ENCODE data around the gene FGF14. TPM values are rescaled to one million over a fixed set of nuclear protein-coding genes. Genes with fewer than 3 reads are reported as not detected.

Gene FGF14
- polyA plus RNA-seq, 1 of the 3 experiments (the other 2 are of a cell fraction) = 0.20 TPM

DNA sequence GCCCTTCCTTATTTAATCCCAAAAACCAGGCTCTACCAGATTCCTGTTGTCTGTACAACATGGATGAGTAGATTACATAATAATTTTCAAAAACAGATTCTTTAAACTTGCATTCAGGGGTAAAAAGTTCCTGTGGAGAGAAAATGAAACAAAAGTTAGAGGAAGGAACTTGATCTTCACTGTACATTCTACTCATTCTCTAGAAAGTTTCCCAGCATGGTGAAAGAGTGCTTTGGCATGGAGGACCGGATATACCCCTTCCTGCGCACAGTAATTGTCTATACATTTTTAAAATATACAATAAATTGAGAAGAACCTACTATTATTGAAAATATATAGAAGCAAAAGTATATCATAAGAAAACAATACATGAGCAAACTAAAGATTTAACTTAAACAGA, 675.2 kb downstream of the FGF14 start:
- H3K36me3 ChIP-seq (replicated peaks in 1 of 2; ENCODE audit: control insufficient read depth in 1 of 2, insufficient read depth in 2 of 2, low read length in 1 of 2) = peaks cover 26 to 27% of the 10 kb centered on the region in 2 experiments
- no peak overlapping the region for H3K27ac ChIP-seq (ENCODE audit: low read depth in 2 of 2, low read length in 1 of 2)
- ChIA-PET POLR2A (no interaction called here), CTCF (interaction anchor here (1.8 to 2.6 kb wide), 2 partner anchors 11 to 32 kb away, joined by 5 to 10 read pairs; no protein-coding TSS in a partner anchor)
- H2AFZ ChIP-seq (ENCODE audit: low read depth) = no peak overlapping the region
- no peak overlapping the region for H3K9ac ChIP-seq
- no peaks in the 10 kb centered on the region for H3K27me3 ChIP-seq (ENCODE audit: insufficient read depth)
- TF ChIP-seq REST (IDR thresholded peaks at IDR 0.05; ENCODE audit: low read depth, low read length) (no peak), FOSL2 (IDR thresholded peaks at IDR 0.05; ENCODE audit: borderline replicate concordance, low read depth) (no peak)
- no peak for DNase-seq
- H3K4me3 ChIP-seq (ENCODE audit: low read depth in 2 of 2, low read length in 1 of 2) = no peak overlapping the region; a peak in 1 of 4 replicates
- H3K4me1 ChIP-seq (ENCODE audit: control insufficient read depth in 1 of 2, insufficient read depth in 2 of 2, low read depth in 1 of 2, low read length in 1 of 2) = peaks cover 0 to 4% of the 10 kb centered on the region in 2 experiments
- no peak overlapping the region for H3K4me2 ChIP-seq
- H3K79me2 ChIP-seq (ENCODE audit: insufficient read depth) = no peaks in the 10 kb centered on the region
- H3K9me3 ChIP-seq = no peaks in the 10 kb centered on the region
- H3F3A ChIP-seq (replicated peaks; ENCODE audit: insufficient read depth) = no peaks in the 10 kb centered on the region
- WGBS (ENCODE audit: low lambda C conversion rate) = 97% methylated on average over 2 of the region's 2 CpGs
- no peaks in the 10 kb centered on the region for H4K20me1 ChIP-seq (ENCODE audit: insufficient read depth)
- H3K9me2 ChIP-seq = no peaks in the 10 kb centered on the region

- WGBS (ENCODE audit: low lambda C conversion rate) = 96% methylated on average over 3 of the region's 3 CpGs
- CTCF ChIA-PET = no interaction called here
- H3K9me2 ChIP-seq = no peaks in the 10 kb centered on the region
These were observed 683.4 kb downstream of the FGF14 start for GRCh38 chr13:101718496-101718895.

More at GRCh38 chr13:101718496-101718895, 683.4 kb downstream of the FGF14 start:
- no peaks in the 10 kb centered on the region for H3K4me1 ChIP-seq (ENCODE audit: control insufficient read depth in 1 of 2, insufficient read depth in 2 of 2, low read depth in 1 of 2, low read length in 1 of 2)
- no peak for TF ChIP-seq MEF2A (IDR thresholded peaks at IDR 0.05; ENCODE audit: borderline replicate concordance, low read depth)
- no peak for TF ChIP-seq NRF1 (IDR thresholded peaks at IDR 0.05; ENCODE audit: low read depth, low read length)
- no peak for TF ChIP-seq TCF12 (IDR thresholded peaks at IDR 0.05)
- no peak for TF ChIP-seq RFX5 (IDR thresholded peaks at IDR 0.05; ENCODE audit: low read length)
- no peak for TF ChIP-seq CTCF (IDR thresholded peaks at IDR 0.05)
- TF ChIP-seq SMC3 (IDR thresholded peaks at IDR 0.05; ENCODE audit: low read depth, low read length) = no peak
- TF ChIP-seq, protein P1, sequence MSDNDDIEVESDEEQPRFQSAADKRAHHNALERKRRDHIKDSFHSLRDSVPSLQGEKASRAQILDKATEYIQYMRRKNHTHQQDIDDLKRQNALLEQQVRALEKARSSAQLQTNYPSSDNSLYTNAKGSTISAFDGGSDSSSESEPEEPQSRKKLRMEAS (IDR thresholded peaks at IDR 0.05; ENCODE audit: low read depth) = no peak
- no peak for TF ChIP-seq SIN3A (IDR thresholded peaks at IDR 0.05; ENCODE audit: borderline replicate concordance, low read depth, low read length)
- no peak for TF ChIP-seq YY1 (IDR thresholded peaks at IDR 0.05; ENCODE audit: low read depth)
- no peak for TF ChIP-seq ZBTB33 (IDR thresholded peaks at IDR 0.05; ENCODE audit: borderline replicate concordance, low read depth)
- no peaks in the 10 kb centered on the region for H4K20me1 ChIP-seq (ENCODE audit: insufficient read depth)
- no peaks in the 10 kb centered on the region for H3K27me3 ChIP-seq (ENCODE audit: insufficient read depth)
- no peak overlapping the region for H2AFZ ChIP-seq (ENCODE audit: low read depth)
- H3K9me3 ChIP-seq = no peaks in the 10 kb centered on the region
- no peaks in the 10 kb centered on the region for H3K79me2 ChIP-seq (ENCODE audit: insufficient read depth)
- no peak overlapping the region for H3K9ac ChIP-seq
- POLR2A ChIA-PET = no interaction called here
- H3K27ac ChIP-seq (ENCODE audit: low read depth in 2 of 2, low read length in 1 of 2) = no peak overlapping the region
- H3K4me2 ChIP-seq = no peak overlapping the region
- no peaks in the 10 kb centered on the region for H3F3A ChIP-seq (replicated peaks; ENCODE audit: insufficient read depth)
- no peak for DNase-seq
- H3K4me3 ChIP-seq (ENCODE audit: low read depth in 2 of 2, low read length in 1 of 2) = no peak overlapping the region
- H3K36me3 ChIP-seq (replicated peaks in 1 of 2; ENCODE audit: control insufficient read depth in 1 of 2, insufficient read depth in 2 of 2, low read length in 1 of 2) = peaks cover 57 to 82% of the 10 kb centered on the region in 2 experiments

Measured in SK-N-SH (cell line).